ENCODE data around the gene SPO11. TPM values are rescaled to one million over a fixed set of nuclear protein-coding genes. Genes with fewer than 3 reads are reported as not detected.

Gene SPO11
- total and polyA plus RNA-seq, 9 of the 15 experiments (the other 6 are each of a cell fraction or from before 2014, with no cell fraction given) = not detected

GRCh38 chr20:57323034-57323433 is 6.6 kb upstream of the SPO11 start:
- Histone ChIP-seq H3K9ac (ENCODE audit: insufficient read depth in 1 of 2, low read depth in 2 of 2, low read length in 2 of 2) (no peak overlapping the region), H3K4me1 (replicated peaks in 1 of 2; ENCODE audit: control insufficient read depth in 2 of 2, insufficient read depth in 2 of 2, low read length in 2 of 2) (no peaks in the 10 kb centered on the region), H3K9me1 (ENCODE audit: control insufficient read depth, insufficient read depth, low read length) (no peaks in the 10 kb centered on the region), H3K4me2 (ENCODE audit: insufficient read depth, low read length) (no peak overlapping the region), H3K4me3 (no peak overlapping the region), H3K36me3 (ENCODE audit: control insufficient read depth, insufficient read depth, low read length) (no peaks in the 10 kb centered on the region), H3K79me2 (ENCODE audit: control insufficient read depth, insufficient read depth, low read length) (no peaks in the 10 kb centered on the region), H2AFZ (ENCODE audit: low read depth, low read length) (no peak overlapping the region), H3K9me3 (replicated peaks; ENCODE audit: control insufficient read depth, insufficient read depth, low read depth, low read length) (no peaks in the 10 kb centered on the region), H3K27me3 (ENCODE audit: control insufficient read depth in 2 of 2, insufficient read depth in 2 of 2, low read length in 2 of 2) (peaks cover 35 to 42% of the 10 kb centered on the region in 2 experiments; a peak in 4 of 5 replicates), H3K27ac (ENCODE audit: extremely low read depth, low read depth, low read length) (no peak overlapping the region), H4K20me1 (replicated peaks; ENCODE audit: control insufficient read depth, insufficient read depth, low read length) (0 out of 2 replicates have a peak, but pooled peaks cover 4% of the 10 kb centered on the region)
- in situ Hi-C loops (cut with MboI) (no loop called here), intact Hi-C loops (cut with micrococcal nuclease) (no loop called here)
- WGBS (ENCODE audit: insufficient coverage, low coverage, missing lambda C conversion rate) = 3% methylated on average over 6 of the region's 6 CpGs
- DNase-seq (ENCODE audit: extremely low read depth in 1 of 4, low spot score in 3 of 4) (no peak), FAIRE-seq (no peak), ATAC-seq (no peak)
- POLR2A ChIA-PET = no interaction called here
- CTCF ChIA-PET (ENCODE audit: low intra/inter-chr PET ratio) = no interaction called here
- BruUV-seq (replicated peaks) = no TSS peak
- TF ChIP-seq SAFB2 (IDR thresholded peaks at IDR 0.05; ENCODE audit: borderline replicate concordance, low read depth, low read length, severe bottlenecking) (no peak), YY1 (IDR thresholded peaks at IDR 0.05; ENCODE audit: borderline replicate concordance in 1 of 3, control insufficient read depth in 1 of 3, extremely low read depth in 1 of 3, insufficient read depth in 3 of 3, insufficient read length in 1 of 3, insufficient replicate concordance in 2 of 3, low read depth in 1 of 3, low read length in 2 of 3) (no peak), ZBTB12 (CRISPR knock-in tag; IDR thresholded peaks at IDR 0.05) (no peak), KDM1A (IDR thresholded peaks at IDR 0.05) (0 out of 4 replicates have a peak, but pooled peaks have one; percentile 8 to 22)
